Activated CD4-positive, alpha-beta T cell treated with anti-CD3 and anti-CD28 coated beads, Interleukin-2, Interleukin-4, amounts not matched to agents 100 ng/mL and 50 ng/mL, durations not matched to agents 16 hours and 8 hours (primary cell): ENCODE results near the gene KRTAP4-9.
"Not testable (repeated sequence)": the region's sequence is repeated elsewhere in the genome, so short reads cannot be mapped to it uniquely, and the experiment has no call there.

Experiments used
- DNase-seq: peaks from one replicate; pipeline ENCODE4 v3.0.0-alpha.2; 2020; ENCODE audit warnings: low spot score

The KRTAP4-9 gene

DNA sequence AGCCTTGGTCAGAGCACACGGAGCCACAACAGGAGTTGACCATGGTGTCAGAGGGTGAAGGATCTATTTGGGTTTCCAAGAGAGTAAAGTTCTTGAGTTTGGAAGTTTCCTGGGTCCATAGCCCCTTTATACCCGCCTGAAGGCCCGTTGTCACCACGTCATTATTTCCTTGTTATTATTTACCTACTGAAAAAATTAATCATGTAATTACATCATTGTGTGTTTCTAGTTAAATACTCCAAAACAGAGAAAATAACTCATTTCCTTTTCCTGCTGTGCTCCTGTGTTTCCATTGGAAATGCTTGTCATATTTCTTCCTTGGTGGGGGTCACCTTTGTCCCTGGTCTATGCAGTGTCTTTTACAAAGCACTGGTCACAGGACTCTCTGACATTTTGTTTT, 7.1 kb upstream of the KRTAP4-9 start, which contains the start of gene KRTAP4-8:
KRTAP4-8 (minus strand) TSS at position 101 of the 400 bp plus-strand sequence; CDS start at position 43, 58 bp downstream.
- DNase-seq = no peak

DNA sequence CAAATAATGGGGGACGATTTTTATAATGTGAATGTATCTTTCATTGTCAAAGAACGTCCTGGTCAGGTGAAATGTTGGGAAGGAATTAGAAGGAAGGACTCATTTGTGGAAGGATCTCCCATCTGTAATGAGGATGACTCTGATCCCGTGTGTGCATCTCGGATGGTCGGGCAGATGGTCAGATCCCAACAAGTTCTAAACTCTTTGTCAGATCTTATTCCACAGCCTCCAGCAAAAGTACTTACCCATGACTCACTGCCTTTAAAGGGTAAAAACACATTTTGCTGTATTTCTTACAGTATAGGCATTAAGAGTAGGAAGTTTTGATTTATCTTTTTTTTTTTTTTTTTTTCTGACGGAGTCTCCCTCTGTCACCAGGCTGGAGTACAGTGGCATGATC, 6.7 kb upstream of the KRTAP4-9 start:
- DNase-seq = no peak

DNA sequence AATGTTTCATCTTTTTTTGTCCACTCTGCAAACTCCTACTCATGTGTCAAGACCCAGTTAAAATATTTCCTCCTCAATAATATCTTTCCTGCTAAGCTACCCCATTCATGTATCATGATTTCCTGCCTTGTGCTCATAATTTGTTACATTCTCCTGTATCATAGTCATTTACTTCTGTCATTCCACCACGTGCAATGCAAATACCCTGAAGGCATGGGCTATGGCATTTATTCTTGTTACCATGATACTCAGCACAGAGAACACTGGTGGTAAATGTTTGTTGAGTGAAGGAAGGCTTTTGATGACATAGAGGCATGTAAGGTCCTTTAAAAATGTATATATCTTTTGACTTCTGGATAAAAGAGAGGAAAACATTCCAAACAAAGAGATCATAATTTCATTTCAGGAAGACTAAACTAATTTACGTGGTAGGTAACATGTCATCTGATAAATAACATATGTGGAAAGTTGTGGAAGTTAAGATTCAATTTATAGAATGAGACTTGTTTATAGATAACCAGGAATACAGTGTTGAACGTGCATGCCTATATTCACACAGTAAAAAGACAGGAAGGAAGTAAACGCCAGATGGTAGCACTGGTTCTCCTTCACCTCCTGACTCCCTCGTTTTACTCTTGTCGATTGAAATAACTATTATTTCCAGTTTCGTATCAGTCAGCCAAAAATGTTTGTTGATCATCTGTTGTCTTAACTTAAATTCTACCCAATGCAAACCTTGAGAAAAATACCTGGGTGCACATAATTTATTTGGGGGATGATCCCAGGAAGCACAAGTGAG, 5.3 kb upstream of the KRTAP4-9 start:
- DNase-seq = not testable (repeated sequence)

DNA sequence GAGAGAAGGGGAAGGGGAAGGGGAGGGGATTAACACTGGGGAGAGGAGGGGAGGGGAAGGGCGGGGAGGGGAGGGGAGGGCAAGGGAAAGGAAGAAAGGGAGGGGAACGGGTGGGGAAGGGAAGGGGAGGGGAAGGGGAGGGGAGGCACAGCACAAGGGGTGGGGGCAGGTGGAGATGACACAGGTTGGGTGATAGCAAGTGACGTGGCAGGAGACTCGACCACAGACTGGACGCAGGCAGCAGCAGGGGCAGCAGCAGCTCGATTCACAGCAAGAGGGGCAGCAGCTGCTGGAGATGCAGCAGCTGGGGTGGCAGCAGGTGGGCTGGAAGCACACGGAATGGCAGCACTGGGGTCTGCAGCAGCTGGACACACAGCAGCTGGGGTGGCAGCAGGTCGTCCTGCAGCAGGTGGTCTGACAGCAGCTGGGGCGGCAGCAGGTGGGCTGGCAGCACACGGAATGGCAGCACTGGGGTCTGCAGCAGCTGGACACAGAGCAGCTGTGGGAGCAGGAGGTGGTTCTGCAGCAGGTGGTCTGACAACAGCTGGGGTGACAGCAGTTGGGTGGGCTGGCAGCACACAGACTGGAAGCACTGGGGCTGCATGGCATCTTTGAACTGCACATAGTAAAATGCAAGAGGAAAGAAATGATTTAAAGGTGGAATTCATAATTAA, 3.5 kb upstream of the KRTAP4-9 start, which contains the start of gene KRTAP4-16:
KRTAP4-16 (minus strand) TSS at position 624 of the 674 bp plus-strand sequence; CDS start at position 624, 0 bp downstream.
- DNase-seq = no peak

DNA sequence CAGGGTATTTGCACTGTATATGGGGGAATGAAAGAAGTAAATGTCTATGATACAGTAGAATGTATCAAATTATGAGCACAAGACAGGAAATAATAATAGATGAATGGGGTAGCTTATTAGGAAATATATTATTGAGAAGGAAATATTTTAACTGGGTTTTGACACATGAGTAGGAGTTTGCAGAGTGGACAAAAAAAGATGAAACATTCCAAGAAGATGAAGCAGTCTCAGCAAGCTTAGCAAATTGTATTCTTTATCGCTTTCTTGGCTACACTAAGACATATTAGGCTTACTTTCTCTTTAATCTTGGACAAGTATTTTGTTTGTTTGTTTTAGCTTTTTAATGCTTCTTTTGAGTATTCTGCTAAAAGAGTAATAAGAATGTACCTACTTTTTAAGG, 1.3 kb upstream of the KRTAP4-9 start:
- no peak for DNase-seq

DNA sequence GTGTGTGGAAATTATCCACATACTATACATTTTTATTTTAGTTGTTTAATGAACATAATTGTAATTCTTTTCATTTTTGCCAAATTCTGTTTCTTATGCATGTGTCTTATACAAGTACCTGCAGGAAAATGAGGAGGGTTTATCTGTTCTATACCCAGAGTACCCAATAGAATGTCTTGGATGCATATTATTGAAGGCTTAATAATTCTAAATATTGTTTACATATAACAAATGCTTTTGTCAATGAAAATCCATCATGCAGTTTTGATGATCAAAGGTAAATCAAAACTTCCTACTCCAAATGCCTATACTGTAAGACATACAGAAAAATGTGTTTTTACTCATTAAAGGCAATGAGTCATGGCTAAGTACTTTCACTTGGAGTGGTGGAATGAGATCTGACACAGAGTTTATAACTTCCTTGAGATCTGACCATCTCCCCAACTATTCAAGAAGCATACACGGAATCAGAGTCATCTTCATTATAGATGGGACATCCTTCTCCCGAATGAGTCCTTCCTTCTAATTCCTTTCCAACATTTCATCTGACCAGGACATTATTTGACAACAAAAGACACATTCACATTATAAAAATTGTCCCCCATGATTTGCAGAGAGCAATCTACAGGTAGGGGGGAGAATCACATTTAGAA, 677 bp upstream of the KRTAP4-9 start:
- not testable (repeated sequence) for DNase-seq

DNA sequence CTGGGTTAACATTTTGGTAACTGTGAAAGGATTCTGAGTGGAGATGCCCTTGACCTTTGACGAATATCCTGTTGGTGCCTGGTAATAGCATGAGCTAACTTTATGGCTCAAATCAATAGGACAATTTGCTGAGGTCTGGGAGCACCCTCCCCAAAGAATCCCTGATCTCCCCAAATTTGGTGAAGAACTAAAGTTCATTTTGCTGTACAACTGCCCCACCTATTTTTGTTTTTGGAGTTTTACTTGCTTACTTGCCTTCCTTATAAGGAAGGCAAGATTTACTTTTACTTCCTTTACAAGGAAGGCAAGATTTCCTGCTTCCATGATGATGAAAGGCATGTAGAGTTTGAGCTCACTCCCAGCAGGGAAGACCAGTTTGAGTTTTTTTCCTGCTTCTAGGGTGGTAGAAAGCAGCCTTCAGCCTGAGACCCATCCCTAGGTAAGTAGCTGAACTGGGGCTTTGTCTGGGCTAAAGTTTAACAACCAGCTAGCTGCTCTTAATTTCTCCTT, 2.8 kb downstream of the KRTAP4-9 start:
- DNase-seq = no peak

DNA sequence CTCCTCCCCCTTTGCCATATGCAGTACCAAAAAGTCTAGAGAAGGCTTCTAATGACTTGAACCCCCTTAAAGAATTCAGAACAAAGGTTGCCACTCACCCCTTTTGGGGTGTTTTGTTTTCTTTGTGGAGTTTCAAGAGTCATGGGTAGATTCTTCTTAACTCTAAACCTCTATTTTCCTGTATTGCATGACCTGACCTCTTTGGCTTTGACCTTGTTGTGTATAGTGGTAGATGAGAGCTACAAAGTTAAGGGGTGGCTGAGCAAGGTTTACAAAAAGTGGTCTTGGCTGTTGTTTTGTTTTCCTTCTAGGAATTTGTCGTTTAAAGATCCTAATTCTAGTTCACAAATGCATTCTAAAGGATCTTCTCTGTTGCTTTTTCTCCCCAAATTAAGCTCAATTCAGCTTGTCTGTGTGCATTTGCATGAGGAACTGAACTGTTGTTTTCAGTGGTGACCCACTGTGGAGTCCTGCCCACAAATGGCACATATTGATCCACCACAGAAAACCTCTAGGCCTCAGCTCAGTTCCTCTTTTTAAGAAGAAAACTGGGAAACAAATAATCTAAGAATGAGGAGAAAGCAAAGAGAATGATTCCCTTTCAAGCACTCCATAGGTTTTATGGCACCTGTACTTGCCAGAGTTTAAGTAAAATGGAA, 3.7 kb downstream of the KRTAP4-9 start:
- not testable (repeated sequence) for DNase-seq

DNA sequence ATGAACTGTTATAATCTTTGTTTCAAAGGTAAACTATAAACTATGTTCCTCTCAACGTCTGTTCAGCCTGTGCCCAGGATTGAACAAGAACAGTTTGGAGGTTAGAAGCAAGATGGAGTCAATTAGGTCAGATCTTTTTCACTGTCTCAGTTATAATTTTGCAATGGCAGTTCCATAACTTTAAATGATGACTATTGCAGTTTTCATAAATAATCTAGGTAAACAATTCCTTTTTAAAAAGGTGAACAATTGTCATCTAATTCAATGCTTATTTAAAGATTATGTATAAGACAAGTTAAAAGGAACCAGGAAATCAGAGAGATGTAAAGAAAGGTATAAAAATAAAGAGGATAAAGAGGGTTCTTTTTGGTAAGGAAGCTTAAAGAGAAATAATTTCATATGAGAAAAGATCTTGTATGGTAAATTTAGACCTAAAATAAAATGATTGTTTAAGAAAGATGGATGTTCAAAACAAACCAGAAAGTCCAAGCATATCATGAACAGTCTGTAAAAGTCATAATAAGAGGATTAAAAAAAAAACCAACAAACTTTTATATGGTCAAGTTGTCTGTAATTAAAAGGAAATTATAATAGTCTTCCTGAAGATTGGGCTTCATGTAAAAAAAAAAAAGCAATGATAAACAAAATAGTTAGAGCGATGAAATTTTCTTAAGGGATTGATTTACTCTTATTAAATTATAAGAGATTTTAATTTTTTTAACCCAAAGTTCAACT, 6.1 kb downstream of the KRTAP4-9 start:
- no peak for DNase-seq

DNA sequence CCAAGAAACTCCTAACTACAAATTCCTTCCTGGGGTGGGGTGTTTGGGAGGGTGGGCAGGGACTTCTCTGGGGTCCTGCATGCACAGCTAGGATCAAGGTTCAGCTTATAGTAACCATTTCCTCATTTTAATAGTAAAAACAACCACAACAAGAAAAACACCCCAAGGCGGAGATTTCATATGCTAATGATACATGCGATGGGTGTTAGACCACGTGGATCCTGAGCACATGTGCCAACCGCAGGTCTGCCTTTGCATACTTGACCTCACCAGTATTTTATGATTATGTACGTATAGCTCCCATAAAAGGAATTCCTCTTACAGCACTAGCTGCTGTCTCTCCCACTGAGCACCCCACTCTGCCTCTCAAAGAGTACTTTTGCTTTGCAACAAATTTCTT, 11.1 kb downstream of the KRTAP4-9 start:
- no peak for DNase-seq

DNA sequence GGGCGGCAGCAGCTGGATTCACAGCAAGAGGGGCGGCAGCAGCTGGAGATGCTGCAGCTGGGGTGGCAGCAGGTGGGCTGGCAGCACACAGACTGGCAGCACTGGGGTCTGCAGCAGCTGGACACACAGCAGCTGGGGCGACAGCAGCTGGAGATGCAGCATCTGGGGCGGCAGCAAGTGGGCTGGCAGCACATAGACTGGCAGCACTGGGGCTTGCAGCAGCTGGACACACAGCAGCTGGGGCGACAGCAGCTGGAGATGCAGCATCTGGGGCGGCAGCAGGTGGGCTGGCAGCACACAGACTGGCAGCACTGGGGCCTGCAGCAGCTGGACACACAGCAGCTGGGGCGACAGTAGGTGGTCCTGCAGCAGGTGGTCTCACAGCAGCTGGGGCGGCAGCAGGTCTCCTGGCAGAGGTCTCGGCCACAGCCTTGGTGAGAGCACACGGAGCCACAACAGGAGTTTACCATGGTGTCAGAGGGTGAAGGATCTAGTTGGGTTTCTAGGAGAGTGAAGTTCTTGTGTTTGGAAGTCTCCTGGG, 12.7 kb downstream of the KRTAP4-9 start, which contains the start of gene KRTAP4-11:
KRTAP4-11 (minus strand) TSS at position 528 of the 541 bp plus-strand sequence; CDS start at position 470, 58 bp downstream.
- DNase-seq = not testable (repeated sequence)

DNA sequence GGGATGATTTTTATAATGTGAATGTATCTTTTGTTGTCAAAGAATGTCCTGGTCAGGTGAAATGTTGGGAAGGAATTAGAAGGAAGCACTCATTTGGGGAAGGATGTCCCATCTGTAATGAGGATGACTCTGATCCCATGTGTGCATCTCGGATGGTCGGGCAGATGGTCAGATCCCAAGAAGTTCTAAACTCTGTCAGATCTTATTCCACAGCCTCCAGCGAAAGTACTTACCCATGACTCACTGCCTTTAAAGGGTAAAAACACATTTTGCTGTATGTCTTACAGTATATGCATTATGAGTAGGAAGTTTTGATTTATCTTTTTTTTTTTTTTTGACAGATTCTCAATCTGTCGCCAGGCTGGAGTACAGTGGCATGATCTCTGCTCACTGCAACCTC, 13.5 kb downstream of the KRTAP4-9 start:
- DNase-seq = no peak

DNA sequence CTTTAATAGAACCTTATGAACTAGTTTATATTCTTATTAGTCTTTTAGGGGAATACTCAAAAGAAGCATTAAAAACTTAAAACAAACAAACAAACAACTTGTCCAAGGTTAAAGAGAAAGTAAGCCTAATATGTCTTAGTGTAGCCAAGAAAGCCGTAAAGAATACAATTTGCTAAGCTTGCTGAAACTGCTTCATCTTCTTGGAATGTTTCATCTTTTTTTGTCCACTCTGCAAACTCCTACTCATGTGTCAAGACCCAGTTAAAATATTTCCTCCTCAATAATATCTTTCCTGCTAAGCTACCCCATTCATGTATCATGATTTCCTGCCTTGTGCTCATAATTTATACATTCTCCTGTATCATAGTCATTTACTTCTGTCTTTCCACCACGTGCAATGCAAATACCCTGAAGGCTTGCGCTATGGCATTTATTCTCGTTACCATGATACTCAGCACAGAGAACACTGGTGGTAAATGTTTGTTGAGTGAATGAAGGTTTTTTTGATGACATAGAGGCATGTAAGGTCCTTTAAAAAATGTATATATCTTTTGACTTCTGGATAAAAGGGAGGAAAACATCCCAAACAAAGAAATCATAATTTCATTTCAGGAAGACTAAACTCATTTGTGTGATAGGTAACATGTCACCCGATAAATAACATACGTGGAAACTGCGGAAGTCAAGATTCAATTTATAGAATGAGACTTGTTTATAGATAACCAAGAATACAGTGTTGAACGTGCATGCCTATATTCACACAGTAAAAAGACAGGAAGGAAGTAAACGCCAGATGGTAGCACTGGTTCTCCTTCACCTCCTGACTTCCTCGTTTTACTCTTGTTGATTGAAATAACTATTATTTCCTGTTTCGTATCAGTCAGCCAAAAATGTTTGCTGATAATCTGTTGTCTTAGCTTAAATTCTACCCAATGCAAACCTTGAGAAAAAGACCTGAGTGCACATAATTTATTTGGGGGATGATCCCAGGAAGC, 14.8 kb downstream of the KRTAP4-9 start:
- not testable (repeated sequence) for DNase-seq

DNA sequence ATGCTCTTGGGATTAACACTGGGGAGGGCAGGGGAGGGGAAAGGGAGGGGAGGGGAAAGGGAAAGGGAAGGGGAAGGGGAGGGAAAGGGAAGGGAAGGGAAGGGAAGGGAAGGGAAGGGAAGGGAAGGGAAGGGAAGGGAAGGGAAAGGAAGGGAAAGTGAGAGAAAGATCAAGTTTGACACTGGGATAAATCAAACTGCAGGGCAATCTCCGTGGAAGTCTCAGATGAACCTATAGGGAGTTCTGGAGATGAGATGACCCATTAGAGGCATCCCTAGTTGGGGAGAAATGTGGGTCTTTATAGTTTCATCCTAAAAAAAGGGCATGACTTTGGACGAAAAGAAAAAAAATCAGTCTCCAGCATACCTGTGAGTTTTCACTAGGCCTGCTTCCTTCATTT, 16.6 kb downstream of the KRTAP4-9 start:
- DNase-seq = no peak

DNA sequence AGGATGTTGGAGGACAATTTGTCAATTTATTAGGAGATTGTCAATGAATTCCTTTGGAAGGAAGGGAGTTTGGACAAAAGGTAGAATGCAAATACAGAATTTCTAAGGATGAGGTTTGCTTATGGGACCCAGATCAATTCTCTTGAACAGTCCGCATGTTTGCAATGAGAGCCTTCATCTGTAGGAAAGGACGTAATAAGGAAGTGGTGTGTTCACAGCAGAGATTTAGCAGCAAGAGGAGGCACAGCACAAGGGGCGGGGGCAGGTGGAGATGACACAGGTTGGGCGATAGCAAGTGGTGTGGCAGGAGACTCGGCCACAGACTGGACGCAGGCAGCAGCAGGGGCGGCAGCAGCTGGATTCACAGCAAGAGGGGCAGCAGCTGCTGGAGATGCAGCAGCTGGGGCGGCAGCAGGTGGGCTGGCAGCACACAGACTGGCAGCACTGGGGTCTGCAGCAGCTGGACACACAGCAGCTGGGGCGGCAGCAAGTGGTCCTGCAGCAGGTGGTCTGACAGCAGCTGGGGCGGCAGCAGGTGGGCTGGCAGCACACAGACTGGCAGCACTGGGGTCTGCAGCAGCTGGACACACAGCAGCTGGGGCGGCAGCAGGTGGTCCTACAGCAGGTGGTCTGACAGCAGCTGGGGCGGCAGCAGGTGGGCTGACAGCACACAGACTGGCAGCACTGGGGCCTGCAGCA, 18.3 kb downstream of the KRTAP4-9 start:
- DNase-seq = not testable (repeated sequence)

DNA sequence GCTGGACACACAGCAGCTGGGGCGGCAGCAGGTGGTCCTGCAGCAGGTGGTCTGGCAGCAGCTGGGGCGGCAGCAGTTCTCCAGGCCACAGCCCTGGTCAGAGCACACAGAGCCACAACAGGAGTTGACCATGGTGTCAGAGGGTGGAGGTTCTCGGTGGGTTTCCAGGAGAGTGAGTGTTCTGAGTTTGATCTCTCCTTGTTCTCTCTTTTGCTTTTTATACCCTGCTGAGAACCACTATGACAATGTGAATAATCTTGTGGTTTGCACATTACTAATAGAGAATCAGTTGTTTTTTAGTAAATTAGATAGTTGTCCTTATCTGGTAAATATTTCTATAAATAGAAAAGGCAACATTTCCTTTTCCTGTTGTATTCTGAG, 18.8 kb downstream of the KRTAP4-9 start, which contains the start of gene KRTAP4-12:
KRTAP4-12 (minus strand) TSS at position 192 of the 381 bp plus-strand sequence; CDS start at position 132, 60 bp downstream.
- not testable (repeated sequence) for DNase-seq

DNA sequence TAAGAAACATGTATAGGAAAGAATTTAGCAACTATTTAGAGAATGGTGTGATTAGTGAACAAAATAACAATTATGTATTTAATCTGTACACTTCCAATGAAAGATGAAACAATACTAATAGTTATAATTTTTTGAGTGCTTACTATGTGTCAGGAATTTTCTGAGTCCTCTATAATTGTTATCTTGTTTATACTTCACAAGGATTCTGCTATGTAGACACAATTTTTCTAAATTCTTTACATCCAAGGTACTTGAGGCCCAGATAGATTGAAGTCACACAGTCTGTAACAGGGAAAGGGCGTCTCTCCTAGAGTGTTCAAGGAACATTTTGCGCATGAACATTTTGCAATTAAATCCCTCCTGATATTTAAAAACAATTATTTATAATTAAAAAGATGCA, 19.9 kb downstream of the KRTAP4-9 start:
- DNase-seq = no peak

DNA sequence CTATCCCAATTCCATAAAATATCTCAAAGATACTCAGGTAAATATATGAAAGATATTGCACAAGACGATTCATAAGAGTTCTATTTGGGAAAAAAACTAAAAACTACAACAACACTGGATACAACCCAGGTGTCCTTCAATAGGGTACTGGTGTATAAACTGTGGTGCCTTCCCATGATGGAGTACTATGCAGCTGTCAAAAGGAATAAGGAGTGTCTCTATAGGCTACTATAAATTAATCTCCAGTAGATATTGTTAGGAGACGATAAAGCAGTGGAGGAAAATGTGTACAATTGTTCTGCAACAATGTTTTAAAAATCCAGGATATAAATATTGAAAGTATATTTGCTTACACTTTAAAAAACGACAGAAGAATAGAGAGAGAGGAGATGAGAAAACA, 21.2 kb downstream of the KRTAP4-9 start:
- no peak for DNase-seq

DNA sequence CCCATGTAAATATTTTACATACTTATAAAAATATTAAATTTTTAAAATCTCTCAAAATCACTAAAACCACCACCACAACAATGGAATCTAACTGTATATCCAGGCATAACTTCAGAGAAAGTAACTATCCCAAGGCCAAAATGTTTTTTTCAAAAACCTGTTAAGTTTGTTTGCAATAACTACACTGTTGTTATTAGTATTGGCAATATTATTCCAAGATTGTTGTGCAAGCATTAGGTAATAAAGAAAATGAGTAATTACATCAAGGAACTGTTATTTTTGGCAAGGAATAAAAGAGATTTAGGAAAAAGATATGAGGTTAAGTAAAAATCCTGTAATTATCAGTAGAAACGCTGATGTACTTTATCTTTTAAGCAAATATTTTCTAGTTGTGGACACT, 22.2 kb downstream of the KRTAP4-9 start:
- DNase-seq = no peak
